GM12864 (cell line): ENCODE measurements around the gene STARD5.
"Not testable (repeated sequence)": the region's sequence is repeated elsewhere in the genome, so short reads cannot be mapped to it uniquely, and the experiment has no call there.

ENCODE experiments used
- DNase-seq: peaks from one replicate; pipeline ENCODE4 v3.0.0-alpha.2; 2011; ENCODE audit warnings: low read depth
- H3K4me3 ChIP-seq: 2 replicates; pipeline ENCODE4 v1.5.1; 2011; ENCODE audit warnings: mild to moderate bottlenecking, low read depth, low read length, control low read depth
- TF ChIP-seq, protein P1 (sequence below): IDR thresholded peaks from 2 replicates; pipeline ENCODE4 v1.5.1; 2011; ENCODE audit warnings: low read depth, mild to moderate bottlenecking, moderate library complexity, low read length, control low read depth, inconsistent platforms; ENCODE audit errors: missing control alignments

STARD5 gene

GRCh38 chr15:81331600-81331999, 7.7 kb upstream of the STARD5 start:
- TF ChIP-seq, protein P1, sequence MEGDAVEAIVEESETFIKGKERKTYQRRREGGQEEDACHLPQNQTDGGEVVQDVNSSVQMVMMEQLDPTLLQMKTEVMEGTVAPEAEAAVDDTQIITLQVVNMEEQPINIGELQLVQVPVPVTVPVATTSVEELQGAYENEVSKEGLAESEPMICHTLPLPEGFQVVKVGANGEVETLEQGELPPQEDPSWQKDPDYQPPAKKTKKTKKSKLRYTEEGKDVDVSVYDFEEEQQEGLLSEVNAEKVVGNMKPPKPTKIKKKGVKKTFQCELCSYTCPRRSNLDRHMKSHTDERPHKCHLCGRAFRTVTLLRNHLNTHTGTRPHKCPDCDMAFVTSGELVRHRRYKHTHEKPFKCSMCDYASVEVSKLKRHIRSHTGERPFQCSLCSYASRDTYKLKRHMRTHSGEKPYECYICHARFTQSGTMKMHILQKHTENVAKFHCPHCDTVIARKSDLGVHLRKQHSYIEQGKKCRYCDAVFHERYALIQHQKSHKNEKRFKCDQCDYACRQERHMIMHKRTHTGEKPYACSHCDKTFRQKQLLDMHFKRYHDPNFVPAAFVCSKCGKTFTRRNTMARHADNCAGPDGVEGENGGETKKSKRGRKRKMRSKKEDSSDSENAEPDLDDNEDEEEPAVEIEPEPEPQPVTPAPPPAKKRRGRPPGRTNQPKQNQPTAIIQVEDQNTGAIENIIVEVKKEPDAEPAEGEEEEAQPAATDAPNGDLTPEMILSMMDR = no peak
- no peak for DNase-seq
- H3K4me3 ChIP-seq = no peak overlapping the region

GRCh38 chr15:81331141-81331540, 7.2 kb upstream of the STARD5 start:
- DNase-seq = not testable (repeated sequence)

GRCh38 chr15:81330366-81331090, 6.6 kb upstream of the STARD5 start:
- H3K4me3 ChIP-seq = no peak overlapping the region
- TF ChIP-seq, protein P1 = no peak
- DNase-seq = no peak

More at GRCh38 chr15:81331141-81331540, 7.2 kb upstream of the STARD5 start:
- H3K4me3 ChIP-seq = not testable (repeated sequence)

DNA sequence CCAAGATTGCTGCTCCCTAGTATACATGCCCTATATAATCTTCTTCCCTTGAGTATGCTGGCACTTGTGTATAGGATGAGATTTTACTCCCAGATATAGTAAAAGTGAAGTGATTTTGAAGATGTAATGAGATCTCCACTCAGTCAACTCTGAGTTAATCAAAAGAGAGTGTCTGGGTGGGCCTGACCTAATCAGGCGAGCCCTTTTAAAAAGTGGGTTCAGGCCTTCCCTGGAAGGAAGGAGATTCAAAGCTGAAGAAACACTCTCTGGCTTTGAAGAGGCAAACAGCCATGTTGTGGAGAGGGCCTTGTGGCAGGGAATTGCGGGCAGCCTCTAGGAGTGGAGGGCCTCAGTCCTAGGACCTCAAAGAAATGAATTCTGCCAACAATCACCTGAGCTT, 5.5 kb upstream of the STARD5 start:
- no peak overlapping the region for H3K4me3 ChIP-seq
- no peak for DNase-seq
- TF ChIP-seq, protein P1 = no peak

- no peak overlapping the region for H3K4me3 ChIP-seq
- TF ChIP-seq, protein P1 = no peak
- DNase-seq = no peak
These were observed 3.6 kb upstream of the STARD5 start for GRCh38 chr15:81327516-81327915.

DNA sequence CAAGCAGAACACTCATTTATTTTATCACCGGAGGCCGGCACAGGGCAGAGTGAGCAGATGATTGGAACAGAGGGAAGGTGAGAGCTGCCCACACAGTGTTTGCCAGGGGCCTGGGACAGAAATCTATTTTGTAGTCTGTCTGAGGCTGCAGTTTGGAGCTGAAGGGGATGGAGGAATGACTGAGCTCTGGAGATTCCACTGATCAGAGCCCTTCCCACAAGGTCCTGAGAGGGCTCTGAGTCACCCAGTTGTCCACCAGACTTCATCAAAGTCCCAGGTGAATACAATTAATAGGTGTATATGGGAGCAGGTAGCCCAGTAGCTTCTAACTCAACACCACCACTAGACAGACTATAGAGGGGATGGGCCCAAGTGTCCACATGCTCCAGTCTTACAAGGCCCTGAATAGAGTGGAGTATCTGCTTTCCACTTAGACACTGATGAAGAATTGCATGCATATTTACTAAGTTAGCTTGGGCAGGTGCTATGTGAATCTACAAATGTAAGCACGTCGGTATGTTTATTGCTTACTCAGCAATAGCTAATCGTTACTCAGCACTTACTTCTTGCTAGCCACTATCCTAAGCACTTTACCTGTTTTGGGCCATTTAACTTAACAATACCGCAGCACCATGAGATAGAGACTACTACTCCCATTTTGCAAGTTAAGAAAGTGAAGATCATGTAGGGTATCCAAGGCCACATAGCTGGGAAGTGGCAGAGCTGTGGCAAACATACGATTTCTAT, 2.7 kb upstream of the STARD5 start:
- DNase-seq = no peak
- H3K4me3 ChIP-seq = no peak overlapping the region
- TF ChIP-seq, protein P1 = no peak

GRCh38 chr15:81323559-81323943, 390 bp downstream of the STARD5 start:
- DNase-seq = no peak
- H3K4me3 ChIP-seq = peak overlapping the region; percentile 99
- TF ChIP-seq, protein P1 = no peak
